MM.1S (cell line): ENCODE results near the gene RBKS.

Experiments used
- DNase-seq: peaks from one replicate; pipeline ENCODE4 v3.0.0-alpha.2; 2015
- H2AFZ ChIP-seq: fragments of 300-600 bp; sonication (generic); 2 replicates; pipeline ENCODE4 v1.6.0; 2016; ENCODE audit warnings: antibody characterized with exemption, low read length
- H3F3A ChIP-seq: fragments of 300-600 bp; sonication (generic); 2 replicates; pipeline ENCODE4 v1.6.1; 2016; ENCODE audit warnings: mild to moderate bottlenecking, antibody characterized with exemption, low read length, moderate library complexity, mixed read lengths; ENCODE audit not compliant: insufficient read depth
- H3K27ac ChIP-seq: fragments of 300-600 bp; sonication (generic); 2 replicates; pipeline ENCODE4 v1.5.1; 2016; ENCODE audit warnings: mild to moderate bottlenecking, low read length
- H3K27me3 ChIP-seq: fragments of 300-600 bp; sonication (generic); replicated peaks from 2 replicates; pipeline ENCODE4 v1.6.0; 2016; ENCODE audit warnings: low read length; ENCODE audit not compliant: insufficient read depth
- H3K36me3 ChIP-seq: fragments of 300-600 bp; sonication (generic); replicated peaks from 2 replicates; pipeline ENCODE4 v1.6.1; 2016; ENCODE audit warnings: mild to moderate bottlenecking, low read length, mixed read lengths; ENCODE audit not compliant: insufficient read depth
- H3K4me1 ChIP-seq: fragments of 300-600 bp; sonication (generic); 2 replicates; pipeline ENCODE4 v1.6.1; 2016; ENCODE audit warnings: low read length, mixed read lengths
- H3K4me2 ChIP-seq: fragments of 300-600 bp; sonication (generic); 2 replicates; pipeline ENCODE4 v1.6.0; 2016; ENCODE audit warnings: low read depth, low read length
- H3K4me3 ChIP-seq: fragments of 300-600 bp; sonication (generic); 2 replicates; pipeline ENCODE4 v1.5.1; 2016; ENCODE audit warnings: low read length, mixed read lengths
- H3K79me2 ChIP-seq: fragments of 300-600 bp; sonication (generic); 2 replicates; pipeline ENCODE4 v1.6.1; 2016; ENCODE audit warnings: mixed run types, low read length, mixed read lengths
- H3K9ac ChIP-seq: fragments of 300-600 bp; sonication (generic); 2 replicates; pipeline ENCODE4 v1.6.1; 2016; ENCODE audit warnings: low read length, mixed read lengths
- H3K9me2 ChIP-seq: fragments of 300-600 bp; sonication (generic); replicated peaks from 2 replicates; pipeline ENCODE4 v1.6.1; 2016; ENCODE audit warnings: mild to moderate bottlenecking, low read length, mixed read lengths; ENCODE audit not compliant: insufficient read depth
- H3K9me3 ChIP-seq: fragments of 300-600 bp; sonication (generic); replicated peaks from 2 replicates; pipeline ENCODE4 v1.6.1; 2016; ENCODE audit warnings: mild to moderate bottlenecking, low read length, mixed read lengths; ENCODE audit not compliant: insufficient read depth
- H4K20me1 ChIP-seq: fragments of 300-600 bp; sonication (generic); 2 replicates; pipeline ENCODE4 v1.6.1; 2016; ENCODE audit warnings: mild to moderate bottlenecking, low read length, moderate library complexity, mixed read lengths; ENCODE audit not compliant: insufficient read depth
- CTCF ChIP-seq: fragments of 300-600 bp; sonication (generic); IDR thresholded peaks from 2 replicates; pipeline ENCODE4 v1.5.1; 2016; ENCODE audit warnings: antibody characterized with exemption, low read length, mixed read lengths
- EZH2 ChIP-seq: fragments of 300-600 bp; sonication (generic); optimal IDR thresholded peaks from 2 replicates; pipeline ENCODE3; 2017; ENCODE audit warnings: low read depth, mild to moderate bottlenecking, antibody characterized with exemption, low read length, mixed read lengths
- EZH2phosphoT487 ChIP-seq: fragments of 300-600 bp; sonication (generic); IDR thresholded peaks from 2 replicates; pipeline ENCODE4 v1.6.1; 2018; ENCODE audit warnings: antibody characterized with exemption, low read length

The RBKS gene

GRCh38 chr2:27763907-27764267, 126.3 kb downstream of the RBKS start:
- Histone ChIP-seq H3K27ac (no peak overlapping the region), H3K4me2 (no peak overlapping the region), H3K4me1 (no peaks in the 10 kb centered on the region), H2AFZ (no peak overlapping the region), H3K27me3 (0 out of 2 replicates have a peak, but pooled peaks cover 4% of the 10 kb centered on the region), H3K9me2 (no peaks in the 10 kb centered on the region), H3K79me2 (no peaks in the 10 kb centered on the region), H4K20me1 (no peaks in the 10 kb centered on the region), H3K9ac (no peak overlapping the region), H3K36me3 (no peaks in the 10 kb centered on the region), H3K4me3 (no peak overlapping the region), H3F3A (no peaks in the 10 kb centered on the region), H3K9me3 (no peaks in the 10 kb centered on the region)
- no peak for TF ChIP-seq EZH2
- no peak for TF ChIP-seq EZH2phosphoT487
- TF ChIP-seq CTCF, result no peak
- no peak for DNase-seq

GRCh38 chr2:27762951-27763906, 127.0 kb downstream of the RBKS start:
- H3K27ac ChIP-seq, result no peak overlapping the region

GRCh38 chr2:27756544-27757498, 133.4 kb downstream of the RBKS start:
- no peak for TF ChIP-seq EZH2phosphoT487
- DNase-seq, result no peak
- H3K4me1 ChIP-seq, result no peaks in the 10 kb centered on the region
- no peaks in the 10 kb centered on the region for H3K79me2 ChIP-seq
- H3K9ac ChIP-seq, result no peak overlapping the region
- no peaks in the 10 kb centered on the region for H4K20me1 ChIP-seq
- H3K9me3 ChIP-seq, result no peaks in the 10 kb centered on the region
- no peaks in the 10 kb centered on the region for H3K9me2 ChIP-seq
- no peaks in the 10 kb centered on the region for H3K27me3 ChIP-seq
- H3K4me3 ChIP-seq, result no peak overlapping the region
- H2AFZ ChIP-seq, result no peak overlapping the region
- H3F3A ChIP-seq, result no peaks in the 10 kb centered on the region
- no peak overlapping the region for H3K27ac ChIP-seq
- no peak overlapping the region for H3K4me2 ChIP-seq
- no peaks in the 10 kb centered on the region for H3K36me3 ChIP-seq

More at GRCh38 chr2:27762951-27763906, 127.0 kb downstream of the RBKS start:
- H3K9me3 ChIP-seq, result no peaks in the 10 kb centered on the region
- no peak overlapping the region for H3K4me3 ChIP-seq
- DNase-seq, result no peak
- H3K9ac ChIP-seq, result no peak overlapping the region
- no peaks in the 10 kb centered on the region for H3K36me3 ChIP-seq
- H3K4me2 ChIP-seq, result no peak overlapping the region
- no peak overlapping the region for H2AFZ ChIP-seq
- no peaks in the 10 kb centered on the region for H3K4me1 ChIP-seq
- H3K27me3 ChIP-seq, result 0 out of 2 replicates have a peak, but pooled peaks cover 2% of the 10 kb centered on the region
- no peaks in the 10 kb centered on the region for H4K20me1 ChIP-seq
- no peaks in the 10 kb centered on the region for H3F3A ChIP-seq
- TF ChIP-seq EZH2phosphoT487 (no peak), CTCF (no peak), EZH2 (no peak)
- H3K79me2 ChIP-seq, result no peaks in the 10 kb centered on the region
- no peaks in the 10 kb centered on the region for H3K9me2 ChIP-seq
